ENCODE results near the gene KCNQ1OT1. TPM values are rescaled to one million over a fixed set of nuclear protein-coding genes. Genes with fewer than 3 reads are reported as not detected.

The KCNQ1OT1 gene
- total RNA-seq, 2 donors from 2014 or later: 2.3 to 3.3 TPM

GRCh38 chr11:2734181-2735052, 34.6 kb upstream of the KCNQ1OT1 start:
- Histone ChIP-seq H3K27me3 (replicated peaks; ENCODE audit: insufficient read depth) (no peaks in the 10 kb centered on the region), H3K9me3 (no peaks in the 10 kb centered on the region), H3K4me3 (no peak overlapping the region), H3K4me1 (ENCODE audit: control insufficient read depth in 1 of 2, low read depth in 2 of 2) (no peaks in the 10 kb centered on the region), H3K27ac (no peak overlapping the region), H3K36me3 (no peaks in the 10 kb centered on the region)
- TF ChIP-seq CTCF (IDR thresholded peaks at IDR 0.05): no peak
- no peak for ATAC-seq (ENCODE audit: insufficient number of reproducible peaks, low FRiP score, low read depth)
- no peak for DNase-seq (ENCODE audit: low spot score)

DNA sequence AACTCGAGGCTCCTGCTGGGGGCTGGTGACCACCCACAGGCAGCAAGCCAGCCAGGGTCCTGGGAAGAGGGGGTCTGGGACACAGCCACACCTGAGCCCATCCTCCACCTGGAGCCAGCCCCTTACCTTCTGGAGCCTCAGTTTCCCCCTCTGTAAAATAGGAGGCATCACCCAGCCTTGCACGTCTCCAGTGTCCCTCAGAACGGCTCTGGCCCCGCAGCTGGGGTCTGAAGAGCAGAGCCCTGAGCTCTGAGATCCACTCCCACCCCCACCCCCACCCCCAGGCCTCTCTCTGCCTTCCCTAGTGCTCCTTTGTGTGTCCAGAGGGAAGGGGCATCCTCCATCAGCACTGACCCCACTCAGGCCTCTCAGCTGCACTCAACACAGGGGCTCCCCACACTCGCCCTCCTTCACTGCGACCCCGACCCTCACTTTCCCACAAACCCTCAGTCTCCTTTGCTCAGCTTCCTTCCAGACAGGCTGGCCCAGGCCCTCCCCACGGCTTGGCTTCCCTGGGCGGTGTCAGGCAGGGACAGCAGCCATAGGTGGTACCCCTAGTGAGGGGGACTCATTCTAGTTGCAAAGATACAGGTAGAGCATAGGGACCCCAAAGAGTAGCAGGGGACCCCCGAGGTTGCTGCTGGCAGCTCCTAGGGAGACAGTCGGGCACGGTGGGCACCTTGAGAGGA, 33.3 kb upstream of the KCNQ1OT1 start:
- Histone ChIP-seq H3K27ac (no peak overlapping the region), H3K36me3 (no peaks in the 10 kb centered on the region), H3K27me3 (replicated peaks; ENCODE audit: insufficient read depth) (no peaks in the 10 kb centered on the region), H3K9me3 (no peaks in the 10 kb centered on the region), H3K4me3 (no peak overlapping the region), H3K4me1 (ENCODE audit: control insufficient read depth in 1 of 2, low read depth in 2 of 2) (no peaks in the 10 kb centered on the region)
- no peak for DNase-seq (ENCODE audit: low spot score)
- TF ChIP-seq CTCF (IDR thresholded peaks at IDR 0.05): no peak
- ATAC-seq (ENCODE audit: insufficient number of reproducible peaks, low FRiP score, low read depth): no peak

GRCh38 chr11:2732261-2732939, 32.6 kb upstream of the KCNQ1OT1 start:
- no peak for TF ChIP-seq CTCF (IDR thresholded peaks at IDR 0.05)
- H3K9me3 ChIP-seq: no peaks in the 10 kb centered on the region
- DNase-seq (ENCODE audit: low spot score) (no peak), ATAC-seq (ENCODE audit: insufficient number of reproducible peaks, low FRiP score, low read depth) (no peak)
- no peaks in the 10 kb centered on the region for H3K36me3 ChIP-seq
- no peaks in the 10 kb centered on the region for H3K4me1 ChIP-seq (ENCODE audit: control insufficient read depth in 1 of 2, low read depth in 2 of 2)
- no peak overlapping the region for H3K27ac ChIP-seq
- no peak overlapping the region for H3K4me3 ChIP-seq
- no peaks in the 10 kb centered on the region for H3K27me3 ChIP-seq (replicated peaks; ENCODE audit: insufficient read depth)

DNA sequence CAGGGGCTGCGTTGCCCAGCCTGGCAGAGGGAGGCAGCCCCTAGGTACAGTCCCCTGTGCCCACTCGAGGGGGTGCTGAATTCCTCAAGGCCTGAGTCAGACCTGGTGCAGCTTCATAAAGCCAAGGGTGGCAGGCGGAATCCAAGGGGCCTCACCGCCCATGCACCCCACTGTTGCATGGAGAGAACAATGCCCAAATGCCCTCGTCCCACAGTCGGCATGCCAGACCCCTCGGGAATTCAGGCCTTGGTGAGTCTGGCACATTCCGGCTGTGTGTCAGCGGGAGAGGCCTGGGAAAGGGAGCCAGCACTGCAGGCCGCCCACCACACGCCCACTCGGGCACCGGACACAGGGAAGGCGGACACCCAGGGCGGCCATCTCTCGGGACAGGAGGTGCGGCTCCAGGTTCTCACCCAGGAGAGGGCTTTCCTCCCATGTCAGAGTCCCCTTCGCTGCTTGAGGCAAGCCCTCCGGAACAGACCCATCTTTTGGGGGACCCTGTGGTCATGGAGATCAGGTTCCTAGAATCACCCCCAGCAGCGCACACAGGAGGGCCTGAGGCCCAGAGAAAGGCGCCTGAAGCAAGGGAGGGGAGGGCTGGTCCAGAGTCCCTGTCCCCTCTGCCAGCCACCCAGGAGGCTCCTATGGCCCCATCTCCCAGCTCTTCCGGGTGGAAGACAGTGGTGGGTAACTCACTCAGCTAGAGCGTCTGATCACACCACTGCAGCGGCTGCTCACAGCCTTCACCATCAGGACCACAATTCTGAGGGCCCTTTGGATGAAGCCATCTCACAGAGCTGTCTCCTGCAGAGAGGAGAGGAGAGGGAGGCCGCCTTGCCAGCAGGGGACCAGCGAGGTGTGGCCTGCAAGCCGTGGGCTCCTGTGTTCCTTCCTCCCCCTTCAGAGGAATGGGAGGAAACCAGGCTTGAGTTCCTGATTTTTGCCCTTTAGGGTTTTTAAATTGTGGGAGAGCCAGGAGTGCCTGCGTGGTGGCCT, 31.6 kb upstream of the KCNQ1OT1 start:
- Histone ChIP-seq H3K36me3 (no peaks in the 10 kb centered on the region), H3K9me3 (no peaks in the 10 kb centered on the region), H3K27me3 (replicated peaks; ENCODE audit: insufficient read depth) (no peaks in the 10 kb centered on the region), H3K4me1 (ENCODE audit: control insufficient read depth in 1 of 2, low read depth in 2 of 2) (no peaks in the 10 kb centered on the region), H3K4me3 (no peak overlapping the region), H3K27ac (no peak overlapping the region)
- DNase-seq (ENCODE audit: low spot score) (no peak), ATAC-seq (ENCODE audit: insufficient number of reproducible peaks, low FRiP score, low read depth) (no peak)
- TF ChIP-seq CTCF (IDR thresholded peaks at IDR 0.05): no peak

All from thoracic aorta (tissue), 2 donors.